Measurements from ENCODE around the gene GARIN5B. TPM values are rescaled to one million over a fixed set of nuclear protein-coding genes. Genes with fewer than 3 reads are reported as not detected.

Gene GARIN5B
- total and polyA plus RNA-seq, 2 donors (not counting 1 experiment from before 2014, with no cell fraction given): not detected

DNA sequence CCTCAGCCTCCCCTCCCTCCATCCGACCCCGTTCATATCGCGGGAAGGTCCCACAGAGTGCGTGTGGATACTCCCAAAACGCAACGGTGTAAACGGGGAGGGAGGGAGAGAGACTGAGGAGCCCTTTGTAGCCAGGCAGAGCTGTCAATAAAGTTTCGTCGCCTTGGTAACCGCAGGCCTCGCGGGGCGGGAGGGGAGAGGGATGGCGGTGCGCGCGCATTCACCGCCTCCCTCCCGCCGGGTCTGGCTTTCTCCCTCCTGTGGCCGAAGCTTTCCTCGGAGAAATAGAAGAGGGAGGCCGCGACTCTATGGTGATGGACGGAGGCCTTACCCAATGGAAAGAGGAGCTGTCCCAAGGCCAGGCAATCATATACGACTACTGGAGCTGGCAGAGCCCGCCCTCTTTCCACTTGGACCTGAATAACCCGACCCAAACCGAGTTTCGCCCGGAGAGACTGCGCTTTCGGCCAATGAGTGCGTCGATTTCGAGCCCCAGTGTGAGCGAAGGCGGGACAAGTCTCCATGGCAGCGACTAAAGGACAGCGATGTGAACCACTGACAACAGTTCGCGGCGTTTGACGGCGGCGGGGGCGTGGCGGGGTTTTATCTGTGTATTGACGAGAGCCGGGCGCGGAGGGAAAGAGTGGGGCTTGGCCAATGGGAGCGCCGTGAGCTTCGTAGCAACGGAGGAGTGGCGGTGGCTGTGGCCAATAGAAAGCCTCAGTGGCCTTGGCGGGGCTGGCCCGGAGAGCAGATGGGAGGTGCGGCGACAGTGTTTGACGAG lies 23.8 kb downstream of the GARIN5B start, which contains the start of gene KMT5C:
Gene KMT5C (plus strand): TSS at position 772 of the 784 bp plus-strand sequence. CDS start 2,061 bp downstream, outside the sequence.
- intact Hi-C loops (cut with micrococcal nuclease): loop anchor here (1.0 to 5.0 kb wide), 10 partner anchors 15 to 1472 kb away; partner anchors contain the start of genes COX6B2, HSPBP1, ISOC2 and MYADM
- peaks cover 19% of the 10 kb centered on the region for H3K27me3 Mint-ChIP-seq
- CTCF ChIA-PET: interaction anchor here (0.5 to 1.8 kb wide), 15 partner anchors 10 to 1081 kb away, joined by 3 to 12 read pairs (median 5); partner anchors contain the start of genes HSPBP1, PPP6R1, TMEM238 and ZNF865

More for the DNA sequence above, 23.8 kb downstream of the GARIN5B start, which contains the start of gene KMT5C:
- H3K36me3 ChIP-seq (replicated peaks in 1 of 2; ENCODE audit: control extremely low read depth in 1 of 2, control insufficient read depth in 1 of 2, extremely low read depth in 1 of 2, insufficient read depth in 2 of 2, low read length in 1 of 2): peaks cover 0 to 10% of the 10 kb centered on the region in 2 experiments
- Mint-ChIP-seq H3K4me1 (peaks cover 20% of the 10 kb centered on the region), H3K9me3 (ENCODE audit: insufficient read depth) (no peaks in the 10 kb centered on the region), H3K27ac (peak within 1 kb of the TSS; percentile 93), H3K4me3 (peak within 1 kb of the TSS; percentile 94)
- H3K9ac ChIP-seq (ENCODE audit: low read length): peak within 1 kb of the TSS; percentile 98
- TF ChIP-seq EZH2 (IDR thresholded peaks at IDR 0.05; ENCODE audit: borderline replicate concordance, insufficient read depth, low read depth, low read length, poor library complexity, severe bottlenecking): no peak
- no peak for TF ChIP-seq CTCF (IDR thresholded peaks at IDR 0.05)
- peak within 1 kb of the TSS; percentile 99 for H3K4me2 ChIP-seq (replicated peaks; ENCODE audit: low read depth, low read length, poor library complexity, severe bottlenecking)
- POLR2A ChIA-PET: interaction anchor here (0.6 to 1.8 kb wide), 16 partner anchors 33 to 1180 kb away, joined by 3 to 12 read pairs (median 4); partner anchors contain the start of genes FIZ1, HSPBP1, LENG1 and SYT5
- peak within 1 kb of the TSS; percentile 65 to 91 (median 70) for H3K4me3 ChIP-seq (ENCODE audit: control extremely low read depth in 1 of 5, extremely low read depth in 1 of 5, insufficient read depth in 1 of 5, low read depth in 2 of 5, low read length in 4 of 5)
- H3K9me3 ChIP-seq (ENCODE audit: control extremely low read depth in 1 of 3, control insufficient read depth in 2 of 3, insufficient read depth in 1 of 3, low read length in 2 of 3): peaks cover 0 to 7% (median 0%) of the 10 kb centered on the region in 3 donors
- no peaks in the 10 kb centered on the region for H4K20me1 ChIP-seq (ENCODE audit: control insufficient read depth, insufficient read depth, low read length, poor library complexity, severe bottlenecking)
- peaks cover 16 to 28% of the 10 kb centered on the region in 2 donors for H3K4me1 ChIP-seq (ENCODE audit: control insufficient read depth in 2 of 2, insufficient read depth in 2 of 2, low read length in 2 of 2)
- WGBS (ENCODE audit: insufficient coverage): under 1% methylated on average over 59 of the region's 63 CpGs
- peaks cover 17% of the 10 kb centered on the region for H3K79me2 ChIP-seq (ENCODE audit: control insufficient read depth, insufficient read depth, low read length)
- DNase-seq (peak; percentile 100), ATAC-seq (ENCODE audit: low read depth) (peak; percentile 79)
- peaks cover 0 to 23% (median 9%) of the 10 kb centered on the region in 4 experiments for H3K27me3 ChIP-seq (replicated peaks in 1 of 4; ENCODE audit: control extremely low read depth in 1 of 4, control insufficient read depth in 3 of 4, insufficient read depth in 4 of 4, low read length in 3 of 4)
- H2AFZ ChIP-seq (ENCODE audit: insufficient read depth, low read depth, low read length, poor library complexity, severe bottlenecking): peak within 1 kb of the TSS; percentile 71
- H3K27ac ChIP-seq (ENCODE audit: low read length in 2 of 2): peak within 1 kb of the TSS; percentile 98

Data from B cell (primary cell).